Stimulated activated effector memory CD8-positive, alpha-beta T cell treated with anti-CD3 and anti-CD28 coated beads, Interleukin-12 subunit alpha, Interleukin-12 subunit beta, amount 100 ng/mL, for 72 hours (primary cell): ENCODE results near the gene SERPINA5.

Experiments
- ATAC-seq: fragments of 150-1000 bp; cut with Tn5 transposase; 2 replicates; pipeline ENCODE4 v1.10.0; 2021
- DNase-seq, 2 donors: peaks; one replicate each; pipeline ENCODE4 v3.0.0; 2021 to 2022; ENCODE audit warnings: low spot score in 2 of 2
- H3K27ac Mint-ChIP-seq: one replicate; pipeline ENCODE4 v1.8.0; 2022; ENCODE audit warnings: mild to moderate bottlenecking, mixed read lengths
- H3K36me3 Mint-ChIP-seq: one replicate; pipeline ENCODE4 v1.8.0; 2022; ENCODE audit warnings: mild to moderate bottlenecking, mixed read lengths
- H3K4me1 Mint-ChIP-seq: one replicate; pipeline ENCODE4 v1.8.0; 2022; ENCODE audit warnings: mixed read lengths
- H3K4me3 Mint-ChIP-seq: one replicate; pipeline ENCODE4 v1.8.0; 2022; ENCODE audit warnings: mild to moderate bottlenecking, mixed read lengths
- H3K9me3 Mint-ChIP-seq: one replicate; pipeline ENCODE4 v1.8.0; 2022; ENCODE audit warnings: mixed read lengths

SERPINA5 gene

DNA sequence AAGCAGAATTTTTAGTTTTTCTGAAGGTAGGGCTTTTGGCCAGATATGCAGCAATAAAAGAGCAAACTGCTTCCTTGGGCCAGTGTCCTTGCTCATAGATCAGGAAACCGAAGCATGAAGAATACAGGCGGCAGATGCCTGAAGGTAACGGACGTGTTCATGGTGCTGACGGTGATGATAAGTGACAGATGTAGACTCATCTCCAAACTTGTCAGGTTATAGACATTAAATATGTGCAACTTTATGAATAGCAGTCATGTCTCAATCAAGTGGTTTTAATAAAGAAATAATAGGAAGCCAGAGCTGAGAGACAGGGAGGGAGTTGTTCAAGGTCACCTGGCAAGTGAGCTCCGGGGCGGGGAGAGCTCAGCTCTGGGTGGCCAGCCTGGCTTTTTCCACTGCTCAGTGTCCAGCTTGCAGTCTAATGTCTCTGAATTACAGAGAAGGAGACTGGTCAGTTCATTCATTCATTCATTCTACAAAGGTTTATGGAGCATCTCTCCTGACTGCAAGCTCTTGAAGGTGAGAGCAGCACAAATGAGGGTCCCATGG is 1.0 kb downstream of the SERPINA5 start:
- Mint-ChIP-seq H3K36me3 (no peaks in the 10 kb centered on the region), H3K4me3 (no peak overlapping the region), H3K4me1 (no peaks in the 10 kb centered on the region), H3K27ac (no peak overlapping the region), H3K9me3 (no peaks in the 10 kb centered on the region)
- ATAC-seq (no peak), DNase-seq (no peak)

DNA sequence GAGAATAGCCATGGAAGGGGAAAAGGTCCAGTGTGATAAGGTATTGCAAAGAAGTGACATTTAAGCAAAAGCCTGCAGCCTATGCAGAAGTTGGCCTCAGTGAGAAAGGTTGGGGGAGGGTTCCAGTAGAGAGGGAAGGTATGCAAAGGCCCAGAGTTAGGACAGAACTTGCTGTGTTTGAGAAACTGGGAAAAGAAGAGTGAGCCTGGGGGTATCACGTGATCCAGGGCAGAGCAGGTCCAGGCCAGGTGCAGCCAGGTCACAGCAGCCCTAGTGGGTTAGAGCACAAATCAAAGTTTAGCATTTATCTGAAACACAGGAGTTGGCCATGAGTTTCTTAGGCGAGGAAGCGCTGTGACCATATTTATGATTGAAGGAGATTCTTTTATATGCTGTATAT is 1.6 kb downstream of the SERPINA5 start:
- Mint-ChIP-seq H3K4me3 (no peak overlapping the region), H3K4me1 (no peaks in the 10 kb centered on the region), H3K36me3 (no peaks in the 10 kb centered on the region), H3K9me3 (no peaks in the 10 kb centered on the region), H3K27ac (no peak overlapping the region)
- no peak for DNase-seq
- no peak for ATAC-seq

DNA sequence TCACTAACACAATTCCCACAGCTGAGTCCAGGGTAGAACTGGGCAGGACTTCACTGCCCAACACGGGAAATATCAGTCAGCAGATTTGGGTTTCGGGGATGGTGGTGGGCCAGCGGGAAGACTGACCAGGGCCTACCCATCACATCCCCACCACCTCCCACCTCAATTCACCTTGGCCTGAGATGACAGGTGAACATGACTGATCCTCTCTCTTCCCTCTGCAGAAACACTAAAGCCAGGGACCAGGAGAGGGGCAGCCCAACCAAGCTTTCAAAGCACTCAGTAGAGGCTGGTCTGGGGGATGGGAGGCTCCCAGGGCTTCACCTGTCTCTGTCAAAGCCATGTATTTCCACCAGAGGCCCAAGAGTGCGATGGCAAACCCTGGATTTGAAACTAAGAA is 2.3 kb downstream of the SERPINA5 start:
- Mint-ChIP-seq H3K9me3 (no peaks in the 10 kb centered on the region), H3K4me3 (no peak overlapping the region), H3K4me1 (no peaks in the 10 kb centered on the region), H3K27ac (no peak overlapping the region), H3K36me3 (no peaks in the 10 kb centered on the region)
- DNase-seq, result no peak
- ATAC-seq, result no peak

GRCh38 chr14:94584591-94585280 is 3.5 kb downstream of the SERPINA5 start:
- Mint-ChIP-seq H3K27ac (no peak overlapping the region), H3K4me3 (no peak overlapping the region)
- no peak for ATAC-seq

GRCh38 chr14:94586635-94587034 is 5.4 kb downstream of the SERPINA5 start:
- ATAC-seq, result no peak
- no peak for DNase-seq
- H3K36me3 Mint-ChIP-seq, result no peaks in the 10 kb centered on the region
- H3K4me3 Mint-ChIP-seq, result no peak overlapping the region
- H3K27ac Mint-ChIP-seq, result no peak overlapping the region
- H3K9me3 Mint-ChIP-seq, result peaks cover 5% of the 10 kb centered on the region
- H3K4me1 Mint-ChIP-seq, result no peaks in the 10 kb centered on the region

More at GRCh38 chr14:94584591-94585280, 3.5 kb downstream of the SERPINA5 start:
- no peaks in the 10 kb centered on the region for H3K4me1 Mint-ChIP-seq
- H3K36me3 Mint-ChIP-seq, result no peaks in the 10 kb centered on the region
- H3K9me3 Mint-ChIP-seq, result no peaks in the 10 kb centered on the region
- no peak for DNase-seq

- Mint-ChIP-seq H3K27ac (no peak overlapping the region), H3K4me1 (no peaks in the 10 kb centered on the region), H3K9me3 (peaks cover 5% of the 10 kb centered on the region)
These were observed 7.1 kb downstream of the SERPINA5 start for GRCh38 chr14:94588311-94588710.

DNA sequence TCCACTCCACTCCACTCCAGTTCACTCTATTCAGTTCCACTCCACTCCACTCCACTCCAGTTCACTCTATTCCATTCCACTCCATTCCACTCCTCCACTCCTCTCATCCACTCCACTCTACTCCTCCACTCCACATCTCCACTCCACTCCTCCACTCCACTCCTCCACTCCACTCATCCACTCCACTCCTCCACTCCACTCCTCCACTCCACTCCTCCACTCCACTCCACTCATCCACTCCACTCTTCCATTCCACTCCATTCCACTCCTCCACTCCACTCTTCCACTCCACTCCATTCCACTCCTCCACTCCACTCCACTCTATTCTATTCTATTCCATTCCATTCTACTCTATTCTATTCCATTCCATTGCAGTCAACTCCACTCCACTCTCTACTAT is 9.8 kb downstream of the SERPINA5 start:
- Mint-ChIP-seq H3K4me3 (no peak overlapping the region), H3K9me3 (peaks cover 5% of the 10 kb centered on the region), H3K27ac (no peak overlapping the region), H3K36me3 (no peaks in the 10 kb centered on the region), H3K4me1 (no peaks in the 10 kb centered on the region)
- no peak for ATAC-seq
- DNase-seq, result no peak

More at GRCh38 chr14:94588311-94588710, 7.1 kb downstream of the SERPINA5 start:
- no peak for DNase-seq
- H3K4me3 Mint-ChIP-seq, result no peak overlapping the region
- H3K36me3 Mint-ChIP-seq, result no peaks in the 10 kb centered on the region
- no peak for ATAC-seq

- H3K4me1 Mint-ChIP-seq, result no peaks in the 10 kb centered on the region
- no peak overlapping the region for H3K4me3 Mint-ChIP-seq
- H3K9me3 Mint-ChIP-seq, result peaks cover 5% of the 10 kb centered on the region
- H3K36me3 Mint-ChIP-seq, result no peaks in the 10 kb centered on the region
- no peak overlapping the region for H3K27ac Mint-ChIP-seq
- DNase-seq (no peak), ATAC-seq (no peak)
These were observed 10.6 kb downstream of the SERPINA5 start for GRCh38 chr14:94591871-94592270.

- H3K4me1 Mint-ChIP-seq, result no peaks in the 10 kb centered on the region
- no peak overlapping the region for H3K4me3 Mint-ChIP-seq
- no peaks in the 10 kb centered on the region for H3K36me3 Mint-ChIP-seq
- DNase-seq (no peak), ATAC-seq (no peak)
- peaks cover 5% of the 10 kb centered on the region for H3K9me3 Mint-ChIP-seq
- H3K27ac Mint-ChIP-seq, result no peak overlapping the region
These were observed 11.2 kb downstream of the SERPINA5 start for GRCh38 chr14:94592457-94592856.

GRCh38 chr14:94593376-94593748 is 12.1 kb downstream of the SERPINA5 start:
- DNase-seq (no peak), ATAC-seq (no peak)
- Mint-ChIP-seq H3K27ac (no peak overlapping the region), H3K4me1 (no peaks in the 10 kb centered on the region), H3K4me3 (no peak overlapping the region), H3K9me3 (peaks cover 5% of the 10 kb centered on the region), H3K36me3 (no peaks in the 10 kb centered on the region)

- no peaks in the 10 kb centered on the region for H3K36me3 Mint-ChIP-seq
- no peak overlapping the region for H3K27ac Mint-ChIP-seq
- no peak for ATAC-seq
- no peak overlapping the region for H3K4me3 Mint-ChIP-seq
- no peak for DNase-seq
- H3K4me1 Mint-ChIP-seq, result no peaks in the 10 kb centered on the region
- peaks cover 5% of the 10 kb centered on the region for H3K9me3 Mint-ChIP-seq
These were observed 12.7 kb downstream of the SERPINA5 start for GRCh38 chr14:94593749-94594431.

DNA sequence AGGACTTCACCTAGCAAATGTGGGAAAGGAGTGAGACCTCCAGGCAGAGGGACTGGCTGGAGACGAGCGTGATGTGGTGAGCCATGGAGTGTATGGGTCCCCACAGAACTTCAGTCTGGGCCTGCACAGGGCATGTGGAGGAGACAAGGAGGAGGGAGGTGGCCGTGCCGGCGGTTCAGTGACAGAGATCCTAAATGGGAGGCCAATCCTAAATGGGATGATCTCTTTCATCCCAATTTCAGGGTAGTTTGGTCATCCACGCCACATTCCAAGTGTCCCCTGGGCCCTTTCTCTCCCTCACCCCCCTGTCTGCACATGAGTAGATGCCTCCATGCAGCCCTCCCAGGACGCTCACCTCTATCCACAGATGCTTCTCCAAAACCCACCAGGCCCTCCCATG is 13.2 kb downstream of the SERPINA5 start:
- Mint-ChIP-seq H3K9me3 (peaks cover 5% of the 10 kb centered on the region), H3K4me3 (no peak overlapping the region), H3K36me3 (no peaks in the 10 kb centered on the region), H3K27ac (no peak overlapping the region), H3K4me1 (no peaks in the 10 kb centered on the region)
- DNase-seq, result no peak
- ATAC-seq, result no peak

- peaks cover 5% of the 10 kb centered on the region for H3K9me3 Mint-ChIP-seq
- ATAC-seq (no peak), DNase-seq (no peak)
- no peak overlapping the region for H3K4me3 Mint-ChIP-seq
- no peaks in the 10 kb centered on the region for H3K4me1 Mint-ChIP-seq
- no peak overlapping the region for H3K27ac Mint-ChIP-seq
- H3K36me3 Mint-ChIP-seq, result no peaks in the 10 kb centered on the region
These were observed 14.7 kb downstream of the SERPINA5 start for GRCh38 chr14:94595912-94596311.

DNA sequence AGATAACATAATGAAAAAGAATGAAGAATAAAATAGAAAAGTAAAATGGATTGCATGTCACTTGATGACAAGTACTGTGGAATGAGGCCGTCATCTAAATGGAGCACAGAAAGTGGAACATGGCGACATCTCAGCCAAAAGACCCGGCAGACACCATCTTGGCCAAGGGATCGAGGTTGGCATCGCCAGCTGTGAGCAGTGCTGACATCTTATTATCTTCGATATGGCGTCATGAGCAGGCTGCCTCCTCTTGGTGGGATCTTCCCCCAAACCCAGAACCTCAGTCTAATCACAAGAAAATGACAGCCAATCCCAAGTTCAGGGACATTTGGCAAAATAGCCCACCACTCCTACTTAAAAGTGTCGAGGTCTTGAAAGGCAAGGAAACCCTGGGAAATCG is 15.1 kb downstream of the SERPINA5 start:
- Mint-ChIP-seq H3K9me3 (peaks cover 2% of the 10 kb centered on the region), H3K4me3 (no peak overlapping the region), H3K4me1 (no peaks in the 10 kb centered on the region), H3K36me3 (no peaks in the 10 kb centered on the region), H3K27ac (no peak overlapping the region)
- no peak for DNase-seq
- no peak for ATAC-seq

GRCh38 chr14:94597788-94598187 is 16.6 kb downstream of the SERPINA5 start:
- no peak for DNase-seq
- Mint-ChIP-seq H3K9me3 (no peaks in the 10 kb centered on the region), H3K4me3 (no peak overlapping the region), H3K36me3 (no peaks in the 10 kb centered on the region), H3K27ac (no peak overlapping the region), H3K4me1 (no peaks in the 10 kb centered on the region)
- no peak for ATAC-seq

- no peak overlapping the region for H3K27ac Mint-ChIP-seq
- H3K36me3 Mint-ChIP-seq, result no peaks in the 10 kb centered on the region
- H3K9me3 Mint-ChIP-seq, result no peaks in the 10 kb centered on the region
- ATAC-seq, result no peak
- H3K4me3 Mint-ChIP-seq, result no peak overlapping the region
- no peak for DNase-seq
- H3K4me1 Mint-ChIP-seq, result no peaks in the 10 kb centered on the region
These were observed 17.2 kb downstream of the SERPINA5 start for GRCh38 chr14:94598506-94598815.
